HepG2 (cell line): ENCODE results near the gene HMGN4. TPM values are rescaled to one million over a fixed set of nuclear protein-coding genes. Genes with fewer than 3 reads are reported as not detected.
A peak's percentile ranks its signal among the peaks of the same experiment; 100 is the strongest.

Experiments
- ATAC-seq: fragments of 200-7000 bp; cut with Tn5 transposase; 3 replicates; pipeline ENCODE4 v1.9.1; 2020; ENCODE audit warnings: mild to moderate bottlenecking, moderate library complexity
- BruUV-seq: library from RNA; stranded (reverse); fragments of 400-500 nt; replicated peaks from 2 replicates; lab custom pipeline; 2021; lab: Mats Ljungman, UMichigan
- CTCF ChIA-PET: fragments of 300-600 bp; formaldehyde crosslinking; extraction: SDS; loops from one replicate; lab custom pipeline; 2021; ENCODE audit warnings: low total read pairs, inconsistent platforms, low intra/inter-chr PET ratio; lab: Yijun Ruan, JAX
- POLR2A ChIA-PET: fragments of 350-600 bp; sonication (Branson Sonifier 250); formaldehyde crosslinking; loops from one replicate; lab custom pipeline; 2020; ENCODE audit warnings: antibody characterized with exemption, inconsistent platforms; lab: Yijun Ruan, JAX
- DNase-seq: peaks from one replicate; pipeline ENCODE4 v3.0.0-alpha.2; 2015; ENCODE audit warnings: low spot score
- FAIRE-seq: peaks from 3 replicates; lab custom pipeline; 2011; peaks lifted over from hg19 to GRCh38; lab: Jason Lieb, UNC
- H2AFZ ChIP-seq: one replicate; pipeline ENCODE4 v1.6.1; 2011; ENCODE audit warnings: low read length, inconsistent platforms
- H3K27ac ChIP-seq: fragments of 300-600 bp; 3 replicates; pipeline ENCODE4 v1.8.0; 2011; ENCODE audit warnings: mixed run types, mild to moderate bottlenecking, mixed read lengths, low read length, inconsistent platforms; ENCODE audit not compliant: insufficient read depth; ENCODE audit errors: extremely low read length
- H3K27me3 ChIP-seq, 2 experiments: fragments of 200-600 bp in 1 of 2; 2 replicates in 1 of 2; 3 replicates in 1 of 2; pipeline versions ENCODE4 v1.6.0 to v1.8.0; 2011; ENCODE audit warnings: low read length in 2 of 2, mild to moderate bottlenecking in 2 of 2, moderate library complexity in 2 of 2, inconsistent platforms in 1 of 2; ENCODE audit not compliant: insufficient read depth in 2 of 2, control insufficient read depth in 1 of 2
- H3K36me3 ChIP-seq, 2 experiments: fragments of 200-600 bp in 1 of 2; replicated peaks in 1 of 2; 2 replicates in 1 of 2; 3 replicates in 1 of 2; pipeline versions ENCODE4 v1.5.1 to v1.8.0; 2011; ENCODE audit warnings: low read length in 2 of 2, inconsistent platforms in 1 of 2; ENCODE audit not compliant: insufficient read depth in 2 of 2, control insufficient read depth in 1 of 2
- H3K4me1 ChIP-seq: 2 replicates; pipeline ENCODE4 v1.5.1; 2012; ENCODE audit warnings: low read length, inconsistent platforms; ENCODE audit not compliant: insufficient read depth
- H3K4me2 ChIP-seq: 2 replicates; pipeline ENCODE4 v1.6.0; 2011; ENCODE audit warnings: low read depth, low read length, inconsistent platforms
- H3K4me3 ChIP-seq, 3 experiments: fragments of 200-600 bp in 1 of 3; sonication (generic), shearing (Covaris generic) in 1 of 3; replicated peaks in 1 of 3; 2 replicates each; pipeline ENCODE4 v1.5.1; 2011 to 2016; ENCODE audit warnings: low read length in 3 of 3, inconsistent platforms in 2 of 3, low read depth in 2 of 3, mild to moderate bottlenecking in 2 of 3, control low read depth in 1 of 3, mixed read lengths in 1 of 3; ENCODE audit not compliant: insufficient read depth in 1 of 3
- H3K79me2 ChIP-seq: one replicate; pipeline ENCODE4 v1.6.1; 2011; ENCODE audit warnings: low read length, inconsistent platforms; ENCODE audit not compliant: insufficient read depth
- H3K9ac ChIP-seq: 2 replicates; pipeline ENCODE4 v1.6.0; 2011; ENCODE audit warnings: mild to moderate bottlenecking, low read depth, low read length, inconsistent platforms; ENCODE audit not compliant: insufficient read depth
- H3K9me3 ChIP-seq: 2 replicates; pipeline ENCODE4 v1.5.1; 2012; ENCODE audit warnings: mild to moderate bottlenecking, low read length
- H4K20me1 ChIP-seq: 2 replicates; pipeline ENCODE4 v1.6.0; 2011; ENCODE audit warnings: inconsistent platforms, mild to moderate bottlenecking, low read length, moderate library complexity; ENCODE audit not compliant: insufficient read depth
- AHR ChIP-seq: IDR thresholded peaks from 2 replicates; pipeline ENCODE4 v1.6.1; 2018; ENCODE audit warnings: missing genetic modification reagents, missing compliant biosample characterization
- ATM ChIP-seq: fragments of 450-650 bp; IDR thresholded peaks from 2 replicates; pipeline ENCODE4 v1.7.1; 2017; ENCODE audit warnings: mild to moderate bottlenecking, borderline replicate concordance
- EP300 ChIP-seq, 3 experiments: sonication (generic) in 1 of 3; formaldehyde crosslinking in 1 of 3; IDR thresholded peaks; 2 replicates each; pipeline versions ENCODE4 v1.5.1 to v1.6.1; 2011 to 2020; ENCODE audit warnings: low read depth in 2 of 3, low read length in 2 of 3, borderline replicate concordance in 1 of 3, improper control_type of control experiment in 1 of 3, mild to moderate bottlenecking in 1 of 3, missing genetic modification reagents in 1 of 3, moderate library complexity in 1 of 3
- HHEX ChIP-seq: IDR thresholded peaks from 2 replicates; pipeline ENCODE4 v1.6.1; 2016; ENCODE audit warnings: control low read depth
- HNF1B ChIP-seq: sonication (generic); formaldehyde crosslinking; IDR thresholded peaks from 2 replicates; pipeline ENCODE4 v1.5.1; 2020; ENCODE audit warnings: mild to moderate bottlenecking, moderate library complexity, missing genetic modification reagents
- HOXA3 ChIP-seq: sonication (generic); formaldehyde crosslinking; IDR thresholded peaks from 2 replicates; pipeline ENCODE4 v1.5.0; 2020; ENCODE audit warnings: missing genetic modification reagents
- MTF1 ChIP-seq: sonication (generic); formaldehyde crosslinking; IDR thresholded peaks from 2 replicates; pipeline ENCODE4 v1.5.0; 2020; ENCODE audit warnings: missing genetic modification reagents
- MXD4 ChIP-seq: IDR thresholded peaks from 2 replicates; pipeline ENCODE4 v1.6.1; 2016; ENCODE audit warnings: mild to moderate bottlenecking, missing biosample characterization, missing genetic modification reagents
- NFATC3 ChIP-seq: sonication (generic); formaldehyde crosslinking; IDR thresholded peaks from 2 replicates; pipeline ENCODE4 v1.5.1; 2020; ENCODE audit warnings: mild to moderate bottlenecking, missing genetic modification reagents
- NFRKB ChIP-seq: fragments of 450-650 bp; IDR thresholded peaks from 2 replicates; pipeline ENCODE4 v1.6.1; 2017
- NR3C1 ChIP-seq: sonication (generic); formaldehyde crosslinking; IDR thresholded peaks from 2 replicates; pipeline ENCODE4 v1.4.0; 2020; ENCODE audit warnings: missing genetic modification reagents
- SKI ChIP-seq: fragments of 450-650 bp; IDR thresholded peaks from one replicate; pipeline ENCODE4 v1.6.1; 2018; ENCODE audit warnings: mild to moderate bottlenecking; ENCODE audit not compliant: partially characterized antibody
- SNAPC5 ChIP-seq: sonication (generic); formaldehyde crosslinking; IDR thresholded peaks from 2 replicates; pipeline ENCODE4 v1.8.1; 2023; ENCODE audit warnings: mild to moderate bottlenecking, missing genetic modification reagents, borderline replicate concordance
- SYNCRIP ChIP-seq: fragments of 200-400 bp; formaldehyde crosslinking; IDR thresholded peaks from 2 replicates; pipeline ENCODE4 v1.6.1; 2018; ENCODE audit warnings: mild to moderate bottlenecking, low read depth, low read length; ENCODE audit not compliant: insufficient read depth
- TARDBP ChIP-seq: sonication (generic); formaldehyde crosslinking; IDR thresholded peaks from 2 replicates; pipeline ENCODE4 v1.8.0; 2022; ENCODE audit warnings: mild to moderate bottlenecking, missing genetic modification reagents
- ZBTB34 ChIP-seq: sonication (generic); formaldehyde crosslinking; IDR thresholded peaks from 2 replicates; pipeline ENCODE4 v1.8.0; 2022; ENCODE audit warnings: mild to moderate bottlenecking, missing genetic modification reagents
- ZNF235 ChIP-seq: sonication (generic); formaldehyde crosslinking; IDR thresholded peaks from 2 replicates; pipeline ENCODE4 v1.8.1; 2023; ENCODE audit warnings: mild to moderate bottlenecking, missing genetic modification reagents, borderline replicate concordance
- ZNF331 ChIP-seq: sonication (generic); formaldehyde crosslinking; IDR thresholded peaks from 2 replicates; pipeline ENCODE4 v1.4.0; 2020; ENCODE audit warnings: missing genetic modification reagents
- ZNF589 ChIP-seq: sonication (generic); formaldehyde crosslinking; conservative IDR thresholded peaks from 2 replicates; pipeline ENCODE4 v1.8.0; 2022; ENCODE audit warnings: mild to moderate bottlenecking, moderate library complexity, missing genetic modification reagents
- WGBS: methylation state at CpG from one replicate; pipeline ENCODE4 v1.1.6; 2017; ENCODE audit warnings: low lambda C conversion rate; 5-methylcytosine and 5-hydroxymethylcytosine counted together
- in situ Hi-C: cut with HindIII; loops from 2 replicates; pipeline ENCODE4 v1.10.0; 2017; ENCODE audit warnings: low pct_unique_long_range_greater_than_20kb; ENCODE audit not compliant: extremely low pct_ligation_motif_present
- intact Hi-C: fragments of 100-400 bp; cut with micrococcal nuclease; formaldehyde crosslinking; loops from one replicate; pipeline ENCODE4 v1.10.0; 2022; ENCODE audit not compliant: unreplicated experiment
- polyA plus RNA-seq, 8 experiments: library from polyadenylated mRNA; depleted of rRNA in 3 of 8; stranded (reverse) in 7 of 8; unstranded in 1 of 8; fragments of >200 nt; fragmentation: Illumina TruSeq in 4 of 8; extraction: Trizol in 4 of 8; gene quantifications; 2 replicates each; pipeline versions ENCODE4 v1.2.1 to v1.2.3, GENCODE V29; 2011 to 2016; ENCODE audit warnings: low read depth in 4 of 8, missing spikeins in 1 of 8, mixed read lengths in 1 of 8; ENCODE audit not compliant: insufficient read depth in 1 of 8
- total RNA-seq, 5 experiments: library from RNA; depleted of rRNA; stranded (reverse); fragments of >200 nt; fragmentation: Illumina TruSeq; extraction: Trizol; gene quantifications; 2 replicates each; pipeline ENCODE4 v1.2.3, GENCODE V29; 2016; ENCODE audit warnings: low read depth in 1 of 5

Gene HMGN4
- total and polyA plus RNA-seq, 2 of the 13 experiments (the other 11 are each of a cell fraction or from before 2014, with no cell fraction given): 39.9 to 52.1 TPM

- peak overlapping the region; percentile 35 for H3K27ac ChIP-seq
- no peak for ATAC-seq
- BruUV-seq: no TSS peak
- peak overlapping the region; percentile 70 for H3K9ac ChIP-seq
- ChIA-PET CTCF (no interaction called here), POLR2A (interaction anchor here (0.9 to 5.7 kb wide), 5 partner anchors 11 to 224 kb away, joined by 3 to 68 read pairs (median 6); partner anchors contain the start of gene HMGN4)
- intact Hi-C loops: loop anchor here (1.0 to 10.0 kb wide), 4 partner anchors 13 to 920 kb away; partner anchors contain the start of gene ZNF184
- H2AFZ ChIP-seq: peak overlapping the region; percentile 91
- H3K9me3 ChIP-seq: no peaks in the 10 kb centered on the region
- H3K4me1 ChIP-seq: peaks cover 51% of the 10 kb centered on the region
- H3K4me2 ChIP-seq: peak overlapping the region; percentile 89
- in situ Hi-C loops: loop anchor here (5.0 kb wide), 1 partner anchor 223 kb away; no protein-coding TSS in a partner anchor
- H3K79me2 ChIP-seq: no peaks in the 10 kb centered on the region
- no peak for FAIRE-seq
- peak; percentile 69 for DNase-seq
- no peaks in the 10 kb centered on the region; a peak in 1 of 5 replicates for H3K27me3 ChIP-seq
- peak overlapping the region; percentile 77 to 81 (median 80) for H3K4me3 ChIP-seq
- 4% methylated on average over 27 of the region's 27 CpGs for WGBS
- H4K20me1 ChIP-seq: no peaks in the 10 kb centered on the region
- H3K36me3 ChIP-seq: no peaks in the 10 kb centered on the region
- TF ChIP-seq SNAPC5 (CRISPR knock-in tag) (no peak), TARDBP (CRISPR knock-in tag) (peak; percentile 27; the same call in 1 of the 2 replicates), SKI (no peak), ZNF589 (no peak), HHEX (CRISPR knock-in tag) (no peak), ATM (no peak), EP300 (IDR thresholded peaks at IDR 0.05; ENCODE audit: low read depth in 2 of 2, low read length in 2 of 2) (no peak), EP300 (CRISPR knock-in tag; IDR thresholded peaks at IDR 0.05; ENCODE audit: borderline replicate concordance) (no peak), SYNCRIP (no peak), HOXA3 (CRISPR knock-in tag) (no peak; the same call in 1 of the 2 replicates), MXD4 (CRISPR knock-in tag) (no peak), ZBTB34 (no peak), NFATC3 (CRISPR knock-in tag) (no peak), MTF1 (CRISPR knock-in tag) (no peak), NR3C1 (CRISPR knock-in tag) (no peak), ZNF235 (CRISPR knock-in tag) (no peak), ZNF331 (0 out of 2 replicates have a peak, but pooled peaks have one; percentile 65), HNF1B (CRISPR knock-in tag) (0 out of 2 replicates have a peak, but pooled peaks have one; percentile 34), NFRKB (no peak), AHR (no peak)
Observed at GRCh38 chr6:26554697-26555504, 16.7 kb downstream of the HMGN4 start.
